K562 (cell line): ENCODE results near the gene SUMF2. TPM values are rescaled to one million over a fixed set of nuclear protein-coding genes. Genes with fewer than 3 reads are reported as not detected.

Experiments
- BRCA1 ChIP-seq, 2 experiments: fragments of 450-650 bp in 1 of 2; sonication (generic) in 1 of 2; formaldehyde crosslinking in 1 of 2; IDR thresholded peaks; 2 replicates each; pipeline versions ENCODE4 v1.5.0 to v1.6.1; 2017 to 2020; ENCODE audit warnings: mild to moderate bottlenecking in 1 of 2, missing genetic modification reagents in 1 of 2
- ELF4 ChIP-seq: fragments of 450-650 bp; formaldehyde crosslinking; IDR thresholded peaks from 2 replicates; pipeline ENCODE4 v1.4.0; 2022; ENCODE audit warnings: missing genetic modification characterization
- ESRRA ChIP-seq: fragments of 450-650 bp; IDR thresholded peaks from 2 replicates; pipeline ENCODE4 v1.6.1; 2014; ENCODE audit warnings: low read depth, mild to moderate bottlenecking, moderate library complexity, borderline replicate concordance
- ETV5 ChIP-seq: sonication (generic); formaldehyde crosslinking; IDR thresholded peaks from 2 replicates; pipeline ENCODE4 v1.4.0; 2020; ENCODE audit warnings: low read depth, mild to moderate bottlenecking, missing genetic modification reagents
- NCOR1 ChIP-seq: fragments of 450-650 bp; IDR thresholded peaks from 2 replicates; pipeline ENCODE4 v1.6.1; 2016; ENCODE audit warnings: mild to moderate bottlenecking, moderate library complexity
- RBM25 ChIP-seq: fragments of 200-400 bp; formaldehyde crosslinking; IDR thresholded peaks from 2 replicates; pipeline ENCODE4 v1.6.1; 2018; ENCODE audit warnings: low read length, low read depth, moderate library complexity; ENCODE audit not compliant: severe bottlenecking
- SIX5 ChIP-seq, 2 experiments: IDR thresholded peaks; 2 replicates each; pipeline ENCODE4 v1.6.1; 2011; ENCODE audit warnings: low read length in 2 of 2, borderline replicate concordance in 1 of 2, low read depth in 1 of 2, mild to moderate bottlenecking in 1 of 2, moderate library complexity in 1 of 2; ENCODE audit not compliant: insufficient read depth in 1 of 2
- SMAD3 ChIP-seq: fragments of 450-650 bp; formaldehyde crosslinking; conservative IDR thresholded peaks from 2 replicates; pipeline ENCODE4 v1.4.0; 2020; ENCODE audit warnings: mild to moderate bottlenecking
- SUPT5H ChIP-seq: fragments of 450-650 bp; IDR thresholded peaks from 2 replicates; pipeline ENCODE4 v1.6.1; 2016
- polyA plus RNA-seq, 8 experiments: library from polyadenylated mRNA; depleted of rRNA in 4 of 8; stranded (reverse) in 5 of 8; unstranded in 3 of 8; fragments of >200 nt; fragmentation: Nextera tagmentation in 2 of 8; fragmentation: Illumina TruSeq in 1 of 8; extraction: Ambion mirVana in 2 of 8; extraction: Trizol in 1 of 8; gene quantifications; 2 replicates each; pipeline versions ENCODE4 v1.2.1 to v1.2.3, GENCODE V29; 2011 to 2014; ENCODE audit warnings: inconsistent platforms in 1 of 8, missing spikeins in 1 of 8
- total RNA-seq, 7 experiments: library from RNA; depleted of rRNA in 6 of 7; stranded (reverse); fragments of >200 nt in 6 of 7; fragmentation: Illumina TruSeq in 2 of 7; extraction: Trizol in 2 of 7; gene quantifications; 2 replicates each; pipeline versions ENCODE4 v1.2.1 to v1.2.3, GENCODE V29; 2011 to 2021; ENCODE audit warnings: low replicate concordance in 1 of 7
- TF ChIP-seq, protein P1 (sequence below), 2 experiments: fragments of 450-650 bp in 1 of 2; sonication (generic) in 1 of 2; formaldehyde crosslinking in 1 of 2; IDR thresholded peaks; 2 replicates each; pipeline versions ENCODE4 v1.7.1 to v1.9.0; 2016 to 2022; ENCODE audit warnings: inconsistent platforms in 1 of 2, mild to moderate bottlenecking in 1 of 2, missing genetic modification reagents in 1 of 2
- TF ChIP-seq, protein P2 (sequence below): fragments of 250-450 bp; sonication (Bioruptor Pico); IDR thresholded peaks from 2 replicates; pipeline ENCODE4 v1.8.0; 2022; ENCODE audit warnings: moderate library complexity, mild to moderate bottlenecking, inconsistent platforms
- TF ChIP-seq, protein P3 (sequence below): fragments of 450-650 bp; IDR thresholded peaks from 2 replicates; pipeline ENCODE4 v1.6.1; 2016; ENCODE audit warnings: missing biosample characterization, missing genetic modification characterization
- TF ChIP-seq, protein P4 (sequence below): sonication (generic); formaldehyde crosslinking; IDR thresholded peaks from 2 replicates; pipeline ENCODE4 v1.8.1; 2023; ENCODE audit warnings: mild to moderate bottlenecking, missing genetic modification reagents

SUMF2 gene
- total and polyA plus RNA-seq, 9 of the 15 experiments (the other 6 are each of a cell fraction or from before 2014, with no cell fraction given): 39.0 to 113 (median 67.7) TPM

DNA sequence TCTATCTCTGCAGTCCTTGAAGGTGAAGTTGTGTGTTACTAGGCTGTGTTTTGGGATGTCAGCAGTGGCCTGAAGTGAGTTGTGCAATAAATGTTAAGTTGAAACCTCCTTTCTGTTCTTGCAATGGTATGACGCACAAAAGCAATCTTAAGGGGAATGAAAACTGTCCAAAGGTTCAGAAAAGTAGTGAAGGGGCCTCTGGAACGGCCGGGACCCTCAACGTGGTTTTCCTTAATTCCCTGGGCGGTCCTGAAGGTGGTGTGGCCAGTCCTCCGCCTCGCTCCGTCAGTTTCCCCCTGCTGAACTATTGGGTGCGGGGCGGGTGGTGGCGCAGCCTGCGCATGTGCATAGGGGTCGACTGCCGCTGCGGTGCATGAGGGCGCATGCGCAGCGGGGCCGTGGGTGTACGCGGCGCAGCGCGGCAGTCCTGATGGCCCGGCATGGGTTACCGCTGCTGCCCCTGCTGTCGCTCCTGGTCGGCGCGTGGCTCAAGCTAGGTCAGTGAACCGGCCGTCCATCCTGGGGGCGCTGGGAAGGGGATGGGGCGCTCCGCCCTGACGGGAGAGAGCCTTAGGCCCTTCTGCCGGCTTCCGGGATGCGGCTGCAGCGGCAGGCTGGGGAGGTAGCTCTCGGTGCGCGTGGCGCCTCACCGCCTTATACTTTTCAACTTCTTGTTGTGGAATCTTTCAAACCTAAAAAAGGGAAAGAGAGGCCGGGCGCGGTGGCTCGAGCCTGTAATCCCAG is at the start of gene SUMF2 (continued):
- TF ChIP-seq, protein P1, sequence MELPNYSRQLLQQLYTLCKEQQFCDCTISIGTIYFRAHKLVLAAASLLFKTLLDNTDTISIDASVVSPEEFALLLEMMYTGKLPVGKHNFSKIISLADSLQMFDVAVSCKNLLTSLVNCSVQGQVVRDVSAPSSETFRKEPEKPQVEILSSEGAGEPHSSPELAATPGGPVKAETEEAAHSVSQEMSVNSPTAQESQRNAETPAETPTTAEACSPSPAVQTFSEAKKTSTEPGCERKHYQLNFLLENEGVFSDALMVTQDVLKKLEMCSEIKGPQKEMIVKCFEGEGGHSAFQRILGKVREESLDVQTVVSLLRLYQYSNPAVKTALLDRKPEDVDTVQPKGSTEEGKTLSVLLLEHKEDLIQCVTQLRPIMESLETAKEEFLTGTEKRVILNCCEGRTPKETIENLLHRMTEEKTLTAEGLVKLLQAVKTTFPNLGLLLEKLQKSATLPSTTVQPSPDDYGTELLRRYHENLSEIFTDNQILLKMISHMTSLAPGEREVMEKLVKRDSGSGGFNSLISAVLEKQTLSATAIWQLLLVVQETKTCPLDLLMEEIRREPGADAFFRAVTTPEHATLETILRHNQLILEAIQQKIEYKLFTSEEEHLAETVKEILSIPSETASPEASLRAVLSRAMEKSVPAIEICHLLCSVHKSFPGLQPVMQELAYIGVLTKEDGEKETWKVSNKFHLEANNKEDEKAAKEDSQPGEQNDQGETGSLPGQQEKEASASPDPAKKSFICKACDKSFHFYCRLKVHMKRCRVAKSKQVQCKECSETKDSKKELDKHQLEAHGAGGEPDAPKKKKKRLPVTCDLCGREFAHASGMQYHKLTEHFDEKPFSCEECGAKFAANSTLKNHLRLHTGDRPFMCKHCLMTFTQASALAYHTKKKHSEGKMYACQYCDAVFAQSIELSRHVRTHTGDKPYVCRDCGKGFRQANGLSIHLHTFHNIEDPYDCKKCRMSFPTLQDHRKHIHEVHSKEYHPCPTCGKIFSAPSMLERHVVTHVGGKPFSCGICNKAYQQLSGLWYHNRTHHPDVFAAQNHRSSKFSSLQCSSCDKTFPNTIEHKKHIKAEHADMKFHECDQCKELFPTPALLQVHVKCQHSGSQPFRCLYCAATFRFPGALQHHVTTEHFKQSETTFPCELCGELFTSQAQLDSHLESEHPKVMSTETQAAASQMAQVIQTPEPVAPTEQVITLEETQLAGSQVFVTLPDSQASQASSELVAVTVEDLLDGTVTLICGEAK (IDR thresholded peaks at IDR 0.05): no peak
- TF ChIP-seq, protein P1 (CRISPR knock-in tag; IDR thresholded peaks at IDR 0.05): no peak
- TF ChIP-seq, protein P2, sequence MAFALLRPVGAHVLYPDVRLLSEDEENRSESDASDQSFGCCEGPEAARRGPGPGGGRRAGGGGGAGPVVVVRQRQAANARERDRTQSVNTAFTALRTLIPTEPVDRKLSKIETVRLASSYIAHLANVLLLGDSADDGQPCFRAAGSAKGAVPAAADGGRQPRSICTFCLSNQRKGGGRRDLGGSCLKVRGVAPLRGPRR: no peak
- TF ChIP-seq ESRRA (0 out of 2 replicates have a peak, but pooled peaks have one; percentile 32), SIX5 (IDR thresholded peaks at IDR 0.05; ENCODE audit: borderline replicate concordance in 1 of 2, insufficient read depth in 1 of 2, low read depth in 1 of 2, low read length in 2 of 2) (no peak), ELF4 (CRISPR knock-in tag) (peak; percentile 40; the same call in 1 of the 2 replicates), ETV5 (CRISPR knock-in tag) (peak; percentile 63; the same call in 1 of the 2 replicates), SMAD3 (peak; percentile 65; the same call in 1 of the 2 replicates), BRCA1 (IDR thresholded peaks at IDR 0.05) (no peak), BRCA1 (CRISPR knock-in tag; IDR thresholded peaks at IDR 0.05) (no peak), NCOR1 (no peak), SUPT5H (peak; percentile 95), RBM25 (no peak)
- TF ChIP-seq, protein P3, sequence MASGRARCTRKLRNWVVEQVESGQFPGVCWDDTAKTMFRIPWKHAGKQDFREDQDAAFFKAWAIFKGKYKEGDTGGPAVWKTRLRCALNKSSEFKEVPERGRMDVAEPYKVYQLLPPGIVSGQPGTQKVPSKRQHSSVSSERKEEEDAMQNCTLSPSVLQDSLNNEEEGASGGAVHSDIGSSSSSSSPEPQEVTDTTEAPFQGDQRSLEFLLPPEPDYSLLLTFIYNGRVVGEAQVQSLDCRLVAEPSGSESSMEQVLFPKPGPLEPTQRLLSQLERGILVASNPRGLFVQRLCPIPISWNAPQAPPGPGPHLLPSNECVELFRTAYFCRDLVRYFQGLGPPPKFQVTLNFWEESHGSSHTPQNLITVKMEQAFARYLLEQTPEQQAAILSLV (tag): peak; percentile 61
- TF ChIP-seq, protein P4, sequence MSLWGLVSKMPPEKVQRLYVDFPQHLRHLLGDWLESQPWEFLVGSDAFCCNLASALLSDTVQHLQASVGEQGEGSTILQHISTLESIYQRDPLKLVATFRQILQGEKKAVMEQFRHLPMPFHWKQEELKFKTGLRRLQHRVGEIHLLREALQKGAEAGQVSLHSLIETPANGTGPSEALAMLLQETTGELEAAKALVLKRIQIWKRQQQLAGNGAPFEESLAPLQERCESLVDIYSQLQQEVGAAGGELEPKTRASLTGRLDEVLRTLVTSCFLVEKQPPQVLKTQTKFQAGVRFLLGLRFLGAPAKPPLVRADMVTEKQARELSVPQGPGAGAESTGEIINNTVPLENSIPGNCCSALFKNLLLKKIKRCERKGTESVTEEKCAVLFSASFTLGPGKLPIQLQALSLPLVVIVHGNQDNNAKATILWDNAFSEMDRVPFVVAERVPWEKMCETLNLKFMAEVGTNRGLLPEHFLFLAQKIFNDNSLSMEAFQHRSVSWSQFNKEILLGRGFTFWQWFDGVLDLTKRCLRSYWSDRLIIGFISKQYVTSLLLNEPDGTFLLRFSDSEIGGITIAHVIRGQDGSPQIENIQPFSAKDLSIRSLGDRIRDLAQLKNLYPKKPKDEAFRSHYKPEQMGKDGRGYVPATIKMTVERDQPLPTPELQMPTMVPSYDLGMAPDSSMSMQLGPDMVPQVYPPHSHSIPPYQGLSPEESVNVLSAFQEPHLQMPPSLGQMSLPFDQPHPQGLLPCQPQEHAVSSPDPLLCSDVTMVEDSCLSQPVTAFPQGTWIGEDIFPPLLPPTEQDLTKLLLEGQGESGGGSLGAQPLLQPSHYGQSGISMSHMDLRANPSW (CRISPR knock-in tag): no peak
